ENCODE measurements around the gene SRI.
"Not testable (repeated sequence)": the region's sequence is repeated elsewhere in the genome, so short reads cannot be mapped to it uniquely, and the experiment has no call there.

Gene SRI

GRCh38 chr7:88176190-88176589 is 43.6 kb downstream of the SRI start:
- no peak for DNase-seq (ENCODE audit: low spot score)

DNA sequence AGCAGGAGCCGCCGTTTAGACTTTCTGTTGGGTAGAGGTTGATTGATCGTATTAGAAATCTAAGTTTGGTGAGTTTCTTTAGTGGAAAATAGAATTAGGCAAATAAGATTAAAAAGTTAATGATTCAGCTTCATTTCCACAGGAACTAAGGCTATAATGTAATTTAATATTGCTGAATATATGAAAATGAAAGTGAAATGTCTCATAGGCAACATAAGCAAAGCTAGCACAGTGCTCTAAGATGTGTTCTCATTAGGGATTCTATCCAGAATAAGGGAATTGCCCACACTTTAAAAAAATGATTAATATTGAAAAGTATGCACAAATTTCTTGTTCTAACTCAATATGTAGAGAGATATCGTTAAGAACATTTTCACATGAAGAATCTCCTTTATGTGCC is 47.0 kb downstream of the SRI start:
- no peak for DNase-seq (ENCODE audit: low spot score)

GRCh38 chr7:88169717-88170320 is 50.0 kb downstream of the SRI start:
- no peak for DNase-seq (ENCODE audit: low spot score)

GRCh38 chr7:88167721-88168120 is 52.1 kb downstream of the SRI start:
- no peak for DNase-seq (ENCODE audit: low spot score)

GRCh38 chr7:88167223-88167622 is 52.6 kb downstream of the SRI start:
- DNase-seq (ENCODE audit: low spot score): no peak

DNA sequence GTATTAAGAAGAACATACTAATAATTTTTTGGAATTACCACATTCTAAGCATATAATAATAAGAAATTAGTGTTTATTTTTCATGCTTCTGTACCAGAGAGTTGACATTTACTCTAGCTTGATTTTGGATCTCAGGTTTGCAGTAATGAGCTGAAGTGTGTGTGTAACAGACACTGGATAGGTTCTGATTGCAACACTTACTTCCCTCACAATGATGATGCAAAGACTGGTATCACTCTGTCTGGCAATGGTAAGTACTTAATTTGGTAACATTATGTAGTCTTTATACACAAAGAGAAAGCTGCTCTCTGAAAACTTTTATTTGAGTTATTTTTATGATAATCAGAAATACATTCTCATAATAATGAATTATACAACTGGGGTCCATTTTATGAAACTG is 54.1 kb downstream of the SRI start:
- DNase-seq (ENCODE audit: low spot score): no peak

DNA sequence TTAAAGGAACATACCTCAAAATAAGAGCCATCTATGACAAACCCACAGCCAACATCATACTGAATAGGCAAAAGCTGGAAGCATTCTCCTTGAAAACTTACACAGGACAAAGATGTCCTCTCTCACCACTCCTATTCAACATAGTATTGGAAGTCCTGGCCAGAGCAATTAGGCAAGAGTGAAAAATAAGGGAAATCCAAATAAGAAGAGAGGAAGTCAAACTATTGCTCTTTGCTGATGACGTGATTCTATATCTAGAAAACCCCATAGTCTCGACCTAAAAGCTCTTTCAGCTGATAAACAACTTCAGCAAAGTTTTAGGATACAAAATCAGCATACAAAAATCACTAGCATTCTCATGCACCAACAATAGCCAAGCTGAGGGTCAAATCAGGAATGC is 60.1 kb downstream of the SRI start:
- not testable (repeated sequence) for DNase-seq (ENCODE audit: low spot score)

DNA sequence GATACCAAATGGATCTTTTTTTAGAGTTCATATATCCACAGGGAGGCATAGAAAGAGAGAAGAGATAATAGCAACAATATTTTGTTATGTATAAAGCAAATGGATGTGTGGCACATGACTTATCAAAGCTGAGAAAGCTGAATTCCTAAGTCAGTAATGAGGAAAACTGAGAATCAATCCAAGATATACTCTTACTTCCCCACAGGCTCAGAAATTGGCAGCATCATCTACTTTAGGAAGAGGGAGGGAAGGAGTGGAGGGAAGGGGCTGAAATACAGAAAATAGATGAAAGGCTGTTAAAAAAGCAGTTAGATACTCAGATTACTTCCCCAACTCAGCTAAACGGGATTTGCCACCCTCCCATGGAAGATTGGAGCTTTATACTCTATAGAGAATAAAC is 63.5 kb downstream of the SRI start:
- DNase-seq (ENCODE audit: low spot score): no peak

- DNase-seq (ENCODE audit: low spot score): no peak
Measured at GRCh38 chr7:88155756-88156155, 64.1 kb downstream of the SRI start.

Measured in activated CD4-positive, alpha-beta T cell treated with anti-CD3 and anti-CD28 coated beads, Interleukin-2, Interleukin-4, amounts not matched to agents 100 ng/mL and 50 ng/mL, durations not matched to agents 16 hours and 8 hours (primary cell).